ENCODE measurements around the gene CCDC149.

- no peak for TF ChIP-seq EP300 (IDR thresholded peaks at IDR 0.05)
- TF ChIP-seq, protein P1, sequence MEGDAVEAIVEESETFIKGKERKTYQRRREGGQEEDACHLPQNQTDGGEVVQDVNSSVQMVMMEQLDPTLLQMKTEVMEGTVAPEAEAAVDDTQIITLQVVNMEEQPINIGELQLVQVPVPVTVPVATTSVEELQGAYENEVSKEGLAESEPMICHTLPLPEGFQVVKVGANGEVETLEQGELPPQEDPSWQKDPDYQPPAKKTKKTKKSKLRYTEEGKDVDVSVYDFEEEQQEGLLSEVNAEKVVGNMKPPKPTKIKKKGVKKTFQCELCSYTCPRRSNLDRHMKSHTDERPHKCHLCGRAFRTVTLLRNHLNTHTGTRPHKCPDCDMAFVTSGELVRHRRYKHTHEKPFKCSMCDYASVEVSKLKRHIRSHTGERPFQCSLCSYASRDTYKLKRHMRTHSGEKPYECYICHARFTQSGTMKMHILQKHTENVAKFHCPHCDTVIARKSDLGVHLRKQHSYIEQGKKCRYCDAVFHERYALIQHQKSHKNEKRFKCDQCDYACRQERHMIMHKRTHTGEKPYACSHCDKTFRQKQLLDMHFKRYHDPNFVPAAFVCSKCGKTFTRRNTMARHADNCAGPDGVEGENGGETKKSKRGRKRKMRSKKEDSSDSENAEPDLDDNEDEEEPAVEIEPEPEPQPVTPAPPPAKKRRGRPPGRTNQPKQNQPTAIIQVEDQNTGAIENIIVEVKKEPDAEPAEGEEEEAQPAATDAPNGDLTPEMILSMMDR (IDR thresholded peaks at IDR 0.05): no peak
Measured at GRCh38 chr4:24858550-24858949, 54.3 kb downstream of the CCDC149 start.
